IMR-90 (cell line): ENCODE measurements around the gene ADGRD1. TPM values are rescaled to one million over a fixed set of nuclear protein-coding genes. Genes with fewer than 3 reads are reported as not detected.
"Not testable (repeated sequence)": the region's sequence is repeated elsewhere in the genome, so short reads cannot be mapped to it uniquely, and the experiment has no call there.

Experiments
- ATAC-seq: fragments of 200-7000 bp; cut with Tn5 transposase; 2 replicates; pipeline ENCODE4 v1.9.1; 2020; ENCODE audit warnings: low read depth, mild to moderate bottlenecking, moderate library complexity
- BruUV-seq: library from RNA; stranded (reverse); fragments of 400-500 nt; replicated peaks from 2 replicates; lab custom pipeline; 2021; lab: Mats Ljungman, UMichigan
- CTCF ChIA-PET: fragments of 300-600 bp; formaldehyde crosslinking; extraction: SDS; loops from one replicate; lab custom pipeline; 2021; ENCODE audit warnings: antibody characterized with exemption; lab: Yijun Ruan, JAX
- POLR2A ChIA-PET: fragments of 300-600 bp; sonication (Branson Sonifier 250); formaldehyde crosslinking; loops from one replicate; lab custom pipeline; 2022; ENCODE audit warnings: antibody characterized with exemption; ENCODE audit not compliant: unreplicated experiment; lab: Charles Lee
- DNase-seq: peaks from one replicate; pipeline ENCODE4 v3.0.0; 2013
- H2AFZ ChIP-seq: replicated peaks from 2 replicates; pipeline ENCODE3; 2013; ENCODE audit warnings: low read length, mild to moderate bottlenecking; ENCODE audit not compliant: poor library complexity
- H2AK5ac ChIP-seq: 2 replicates; pipeline ENCODE4 v1.6.1; 2013; ENCODE audit warnings: low read depth, low read length, inconsistent platforms
- H2AK9ac ChIP-seq: replicated peaks from 2 replicates; pipeline ENCODE3; 2013; ENCODE audit warnings: mild to moderate bottlenecking, low read depth, low read length, moderate library complexity; ENCODE audit not compliant: poor library complexity
- H2BK120ac ChIP-seq: 2 replicates; pipeline ENCODE4 v1.6.1; 2013; ENCODE audit warnings: low read depth, low read length, inconsistent platforms
- H2BK15ac ChIP-seq: 3 replicates; pipeline ENCODE4 v1.6.1; 2013; ENCODE audit warnings: low read depth, low read length, inconsistent platforms
- H2BK20ac ChIP-seq: 2 replicates; pipeline ENCODE4 v1.6.1; 2013; ENCODE audit warnings: low read depth, mild to moderate bottlenecking, inconsistent platforms, low read length, moderate library complexity
- H2BK5ac ChIP-seq: 2 replicates; pipeline ENCODE4 v1.6.1; 2013; ENCODE audit warnings: mild to moderate bottlenecking, low read depth, low read length, inconsistent platforms; ENCODE audit not compliant: poor library complexity, severe bottlenecking
- H3K14ac ChIP-seq: replicated peaks from 2 replicates; pipeline ENCODE4 v1.6.1; 2013; ENCODE audit warnings: low read depth, low read length, inconsistent platforms
- H3K18ac ChIP-seq: 2 replicates; pipeline ENCODE4 v1.6.1; 2013; ENCODE audit warnings: low read depth, low read length, control low read depth
- H3K23ac ChIP-seq: 2 replicates; pipeline ENCODE4 v1.6.1; 2013; ENCODE audit warnings: low read depth, low read length, inconsistent platforms
- H3K27ac ChIP-seq: 2 replicates; pipeline ENCODE4 v1.5.1; 2013; ENCODE audit warnings: mild to moderate bottlenecking, control low read depth, low read length; ENCODE audit not compliant: insufficient read depth
- H3K27me3 ChIP-seq: 2 replicates; pipeline ENCODE4 v1.6.1; 2013; ENCODE audit warnings: low read length; ENCODE audit not compliant: control insufficient read depth, insufficient read depth
- H3K36me3 ChIP-seq: 2 replicates; pipeline ENCODE4 v1.6.1; 2013; ENCODE audit warnings: low read length, mixed read lengths; ENCODE audit not compliant: control insufficient read depth, insufficient read depth
- H3K4ac ChIP-seq: 2 replicates; pipeline ENCODE4 v1.6.1; 2013; ENCODE audit warnings: low read depth, low read length, inconsistent platforms
- H3K4me1 ChIP-seq: 2 replicates; pipeline ENCODE4 v1.6.1; 2013; ENCODE audit warnings: low read length, mixed read lengths; ENCODE audit not compliant: control insufficient read depth, insufficient read depth
- H3K4me2 ChIP-seq: 2 replicates; pipeline ENCODE4 v1.6.1; 2013; ENCODE audit warnings: low read depth, mild to moderate bottlenecking, control low read depth, low read length, moderate library complexity
- H3K4me3 ChIP-seq: 2 replicates; pipeline ENCODE4 v1.5.1; 2013; ENCODE audit warnings: low read depth, mild to moderate bottlenecking, control low read depth, low read length, moderate library complexity; ENCODE audit not compliant: insufficient read depth
- H3K56ac ChIP-seq: 2 replicates; pipeline ENCODE4 v1.6.1; 2013; ENCODE audit warnings: low read length, inconsistent platforms; ENCODE audit not compliant: insufficient read depth; ENCODE audit errors: extremely low read depth
- H3K79me1 ChIP-seq, 2 experiments: 2 replicates each; pipeline ENCODE4 v1.6.1; 2013; ENCODE audit warnings: low read length in 2 of 2, inconsistent platforms in 1 of 2, low read depth in 1 of 2
- H3K9ac ChIP-seq: 2 replicates; pipeline ENCODE4 v1.6.1; 2013; ENCODE audit warnings: low read depth, low read length, control low read depth
- H3K9me1 ChIP-seq: 2 replicates; pipeline ENCODE4 v1.6.1; 2013; ENCODE audit warnings: low read length, inconsistent platforms; ENCODE audit not compliant: insufficient read depth
- H3K9me3 ChIP-seq: 2 replicates; pipeline ENCODE4 v1.6.1; 2013; ENCODE audit warnings: low read length; ENCODE audit not compliant: control insufficient read depth, insufficient read depth
- H4K20me1 ChIP-seq: 2 replicates; pipeline ENCODE4 v1.6.1; 2013; ENCODE audit warnings: low read length, inconsistent platforms; ENCODE audit not compliant: insufficient read depth
- H4K5ac ChIP-seq: 2 replicates; pipeline ENCODE4 v1.6.1; 2013; ENCODE audit warnings: mild to moderate bottlenecking, low read depth, low read length, control low read depth
- H4K8ac ChIP-seq, 2 experiments: 2 replicates each; pipeline ENCODE4 v1.6.1; 2013; ENCODE audit warnings: low read depth in 2 of 2, low read length in 2 of 2, control low read depth in 1 of 2, inconsistent platforms in 1 of 2
- H4K91ac ChIP-seq: 2 replicates; pipeline ENCODE4 v1.6.1; 2013; ENCODE audit warnings: low read depth, low read length, inconsistent platforms; ENCODE audit not compliant: insufficient read depth
- FOS ChIP-seq: fragments of 150-350 bp; IDR thresholded peaks from 2 replicates; pipeline ENCODE4 v1.6.1; 2016; ENCODE audit warnings: low read depth, low read length
- WGBS, 2 experiments: methylation state at CpG; one replicate each; pipeline versions ENCODE4 v1.1.5 to v1.1.7; 2013; ENCODE audit warnings: missing lambda C conversion rate in 2 of 2; ENCODE audit not compliant: insufficient read length in 1 of 2; ENCODE audit errors: extremely low coverage in 2 of 2; 5-methylcytosine and 5-hydroxymethylcytosine counted together
- dilution Hi-C: fragments of 300-500 bp; cut with HindIII; formaldehyde crosslinking; loops from one replicate; pipeline ENCODE4 v1.14.3; 2018; ENCODE audit warnings: low sequenced_read_pairs; ENCODE audit not compliant: unreplicated experiment
- in situ Hi-C: fragments of 300-500 bp; cut with MboI; formaldehyde crosslinking; loops from 3 replicates; pipeline ENCODE4 v1.14.3; 2019; ENCODE audit warnings: low sequenced_read_pairs, inconsistent platforms, mixed read lengths
- intact Hi-C: fragments of 100-400 bp; cut with micrococcal nuclease; formaldehyde crosslinking; loops from 2 replicates; pipeline ENCODE4 v1.10.0; 2022
- polyA plus RNA-seq, 3 experiments: library from polyadenylated mRNA; depleted of rRNA; stranded (reverse); fragments of >200 nt; gene quantifications; 2 replicates each; pipeline ENCODE4 v1.2.3, GENCODE V29; 2012; ENCODE audit warnings: low replicate concordance in 1 of 3
- total RNA-seq: library from RNA; depleted of rRNA; stranded (reverse); fragments of >200 nt; gene quantifications from 2 replicates; pipeline ENCODE4 v1.2.3, GENCODE V29; 2012

Gene ADGRD1
- total and polyA plus RNA-seq, 2 of the 4 experiments (the other 2 are of a cell fraction), result not detected

DNA sequence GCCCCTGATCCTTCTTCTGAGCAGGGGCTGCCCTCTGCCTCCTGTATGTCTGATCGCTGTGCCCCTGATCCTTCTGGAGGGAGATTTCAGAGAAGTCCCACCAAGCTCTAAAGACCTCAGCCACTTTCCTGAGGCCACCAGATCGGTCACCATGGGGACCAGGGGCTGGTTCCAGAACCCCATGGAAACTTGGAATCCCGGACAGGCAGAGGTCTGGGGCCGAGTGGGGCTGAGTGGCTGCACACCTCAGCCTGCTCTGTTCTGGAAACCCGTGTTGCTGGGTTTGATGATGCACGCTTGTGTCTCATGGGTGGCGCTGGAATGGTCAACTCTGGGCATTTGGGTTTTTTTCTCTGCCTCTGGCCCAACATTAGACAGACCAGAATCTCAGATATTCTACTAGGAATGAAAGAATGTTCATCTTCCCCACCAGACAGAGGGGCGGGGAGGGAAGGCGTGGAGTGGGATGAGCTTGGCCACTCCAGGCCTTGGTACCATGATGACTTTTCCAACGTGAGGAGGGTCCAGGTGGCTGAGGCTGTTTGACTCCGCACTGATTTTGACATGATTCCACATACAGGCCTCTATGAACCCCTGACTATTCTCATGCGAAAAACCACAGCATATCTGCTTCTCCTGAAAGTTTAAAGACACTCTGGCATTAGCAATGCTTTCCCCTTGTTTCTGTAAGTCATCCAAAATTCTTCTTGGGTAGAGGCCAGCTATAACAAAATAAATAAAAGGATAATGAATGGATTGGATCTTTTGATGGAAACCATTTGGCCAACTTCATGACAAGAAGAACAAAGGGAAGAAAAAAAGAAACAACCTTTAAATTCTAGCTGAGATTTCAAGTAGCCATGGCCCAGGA, 114.5 kb downstream of the ADGRD1 start (continued):
- TF ChIP-seq FOS, result no peak

DNA sequence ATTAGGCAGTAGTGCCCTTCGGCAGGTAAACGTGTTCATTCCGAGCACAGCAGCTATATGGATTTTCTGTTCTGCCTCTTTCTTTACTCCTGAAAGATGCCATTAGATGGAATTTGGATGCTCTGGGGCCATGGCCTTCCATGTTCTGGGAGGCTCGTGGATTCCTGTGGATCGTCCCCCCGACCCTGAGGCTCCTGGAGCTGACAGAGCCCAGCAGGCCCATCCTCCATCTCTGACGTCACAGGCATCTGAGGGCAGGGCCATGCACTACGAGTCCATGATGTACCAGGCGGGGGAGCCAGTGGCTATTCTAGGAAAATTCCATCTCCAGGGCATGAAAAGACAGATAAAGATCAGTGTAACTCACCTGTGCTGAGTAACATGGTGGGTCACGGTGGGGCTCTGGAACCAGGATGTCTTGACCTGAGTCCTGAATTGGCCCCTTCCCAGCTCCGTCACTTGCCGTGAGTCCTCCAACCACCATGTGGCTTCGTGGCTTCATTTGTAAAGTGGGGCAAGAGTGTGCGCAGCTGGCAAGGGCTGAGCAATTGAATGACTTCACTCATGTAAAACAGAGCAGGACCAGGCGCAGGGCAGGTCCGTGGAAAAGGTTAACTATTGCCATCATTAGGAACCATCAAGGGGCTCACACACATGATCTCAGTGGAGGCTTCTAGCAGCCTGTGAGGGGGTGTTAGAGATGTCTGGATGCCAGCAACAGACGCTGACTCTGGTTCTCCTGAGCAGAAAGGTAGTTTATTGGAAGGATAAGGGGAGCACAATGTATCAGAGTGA, 115.4 kb downstream of the ADGRD1 start:
- intact Hi-C loops, H2AK5ac ChIP-seq, DNase-seq, H3K4me1 ChIP-seq, H2AK9ac ChIP-seq, H2BK120ac ChIP-seq, H4K20me1 ChIP-seq, H3K36me3 ChIP-seq, H3K56ac ChIP-seq, H3K27ac ChIP-seq, H4K5ac ChIP-seq, H3K18ac ChIP-seq, H3K27me3 ChIP-seq, H3K4ac ChIP-seq, ATAC-seq, H2BK20ac ChIP-seq, H2BK15ac ChIP-seq, BruUV-seq, POLR2A ChIA-PET, CTCF ChIA-PET, H4K91ac ChIP-seq, H3K9me1 ChIP-seq, H3K4me3 ChIP-seq, H2AFZ ChIP-seq, H3K9ac ChIP-seq, H2BK5ac ChIP-seq, H3K4me2 ChIP-seq, H3K14ac ChIP-seq, H4K8ac ChIP-seq, H3K23ac ChIP-seq, H3K79me1 ChIP-seq, in situ Hi-C loops, dilution Hi-C loops: not testable (repeated sequence)
- H3K9me3 ChIP-seq, result peaks cover 33% of the 10 kb centered on the region
- no CpG with 5 or more reads among the region's 17 CpGs for WGBS, 2 experiments

DNA sequence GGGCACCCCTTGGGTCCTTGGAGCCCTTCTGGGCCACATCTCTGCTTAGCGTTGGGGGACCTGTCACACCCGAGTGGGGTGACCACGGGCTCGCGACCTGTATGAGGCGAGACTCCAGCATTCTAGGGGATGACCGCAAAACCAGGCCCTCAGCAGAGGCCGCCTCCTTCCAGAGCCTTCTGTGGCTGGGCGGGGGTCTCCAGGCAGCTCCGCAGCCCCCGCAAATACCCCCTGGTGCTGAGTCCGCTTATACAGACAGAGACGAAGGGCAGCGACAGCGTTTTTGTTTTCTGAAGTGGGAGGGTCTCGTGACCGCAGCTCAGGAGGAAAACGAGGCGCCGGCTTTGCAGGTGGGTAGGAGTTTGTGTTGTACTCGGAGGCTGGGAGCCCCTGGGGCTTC, 116.4 kb downstream of the ADGRD1 start:
- H4K20me1 ChIP-seq, H3K9me1 ChIP-seq, H3K56ac ChIP-seq, H4K8ac ChIP-seq, BruUV-seq, in situ Hi-C loops, H2BK20ac ChIP-seq, H3K4me3 ChIP-seq, H2AFZ ChIP-seq, H2BK120ac ChIP-seq, H3K23ac ChIP-seq, H3K14ac ChIP-seq, DNase-seq, H3K4me1 ChIP-seq, POLR2A ChIA-PET, H3K9ac ChIP-seq, H2BK15ac ChIP-seq, H4K5ac ChIP-seq, H3K27ac ChIP-seq, H3K27me3 ChIP-seq, dilution Hi-C loops, H3K79me1 ChIP-seq, H3K36me3 ChIP-seq, H3K18ac ChIP-seq, H3K4me2 ChIP-seq, H2BK5ac ChIP-seq, ATAC-seq, H3K4ac ChIP-seq, CTCF ChIA-PET, H2AK5ac ChIP-seq, H2AK9ac ChIP-seq, intact Hi-C loops, H4K91ac ChIP-seq: not testable (repeated sequence)
- peaks cover 33% of the 10 kb centered on the region for H3K9me3 ChIP-seq
- WGBS, 2 experiments, result 93% methylated on average over 4 of the region's 21 CpGs; no CpG with 5 or more reads in 1 of the 2 experiments
